DND-41 (cell line): ENCODE results near the gene STMN1.

Source experiments
- CTCF ChIP-seq: IDR thresholded peaks from 2 replicates; pipeline ENCODE4 v1.5.1; 2012; ENCODE audit warnings: borderline replicate concordance, low read length, moderate library complexity, mild to moderate bottlenecking; ENCODE audit not compliant: poor library complexity, severe bottlenecking; ENCODE audit errors: extremely low read depth
- EZH2 ChIP-seq: IDR thresholded peaks from 3 replicates; pipeline ENCODE4 v1.6.1; 2012; ENCODE audit warnings: borderline replicate concordance, low read depth, mild to moderate bottlenecking, moderate library complexity, low read length, inconsistent platforms; ENCODE audit not compliant: severe bottlenecking

GRCh38 chr1:25854554-25854953 is 51.7 kb downstream of the STMN1 start:
- TF ChIP-seq EZH2 (no peak), CTCF (no peak)
